Hematopoietic multipotent progenitor cell (in vitro differentiated cells): Measurements from ENCODE around the gene GRP. TPM values are rescaled to one million over a fixed set of nuclear protein-coding genes. Genes with fewer than 3 reads are reported as not detected.
"Not testable (repeated sequence)": the region's sequence is repeated elsewhere in the genome, so short reads cannot be mapped to it uniquely, and the experiment has no call there.

Source experiments
- DNase-seq, 3 donors: peaks; one replicate each; pipeline ENCODE4 v3.0.0-alpha.2; 2011 to 2015; ENCODE audit warnings: low read depth in 2 of 3, low spot score in 2 of 3
- total RNA-seq: library from RNA; depleted of rRNA; stranded (reverse); fragments of >200 nt; gene quantifications from one replicate; pipeline ENCODE4 v1.2.3, GENCODE V29; 2012

Gene GRP
- total RNA-seq, 1 donor, result not detected

GRCh38 chr18:59228351-59228750 is 8.4 kb downstream of the GRP start:
- no peak for DNase-seq

DNA sequence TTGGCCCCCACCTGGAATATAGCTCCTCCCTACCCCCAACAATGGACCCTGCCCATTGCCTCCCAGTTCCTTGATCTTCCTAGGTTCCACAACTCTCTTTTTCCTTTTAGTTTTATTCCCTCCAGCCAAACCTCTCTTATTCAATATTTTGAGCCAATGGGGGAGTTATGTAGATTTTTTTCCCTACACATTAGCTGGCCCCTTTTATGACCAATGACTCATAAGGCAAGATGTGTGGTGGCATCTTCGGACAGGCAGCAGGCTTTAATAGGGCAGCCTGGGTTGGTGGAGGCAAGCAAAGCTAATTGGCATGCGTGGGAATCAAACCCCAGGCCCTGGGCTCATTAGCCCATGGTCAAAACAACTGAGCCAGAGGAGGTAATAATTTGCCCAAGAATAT is 9.2 kb downstream of the GRP start:
- no peak for DNase-seq

- no peak for DNase-seq
Observed at GRCh38 chr18:59229701-59230443, 9.9 kb downstream of the GRP start.

DNA sequence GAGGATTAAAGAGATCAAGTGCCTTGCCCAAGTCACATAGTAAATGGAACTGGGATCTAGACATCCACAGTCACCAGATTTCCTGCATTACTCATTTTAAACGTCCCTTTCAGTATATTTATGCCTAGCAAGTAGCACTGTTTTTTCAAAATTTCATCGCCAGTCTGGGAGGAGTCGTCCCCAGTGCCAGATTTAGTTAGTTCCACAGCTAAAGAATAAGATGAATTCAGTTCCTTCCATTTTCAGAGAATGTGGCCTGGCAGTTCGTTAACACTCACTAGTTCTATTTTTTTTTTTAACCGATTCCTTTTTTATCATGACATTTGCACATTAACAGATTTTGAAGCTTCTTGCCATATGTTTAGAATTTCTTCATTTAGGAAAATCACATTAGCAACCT is 11.2 kb downstream of the GRP start:
- DNase-seq, result no peak

DNA sequence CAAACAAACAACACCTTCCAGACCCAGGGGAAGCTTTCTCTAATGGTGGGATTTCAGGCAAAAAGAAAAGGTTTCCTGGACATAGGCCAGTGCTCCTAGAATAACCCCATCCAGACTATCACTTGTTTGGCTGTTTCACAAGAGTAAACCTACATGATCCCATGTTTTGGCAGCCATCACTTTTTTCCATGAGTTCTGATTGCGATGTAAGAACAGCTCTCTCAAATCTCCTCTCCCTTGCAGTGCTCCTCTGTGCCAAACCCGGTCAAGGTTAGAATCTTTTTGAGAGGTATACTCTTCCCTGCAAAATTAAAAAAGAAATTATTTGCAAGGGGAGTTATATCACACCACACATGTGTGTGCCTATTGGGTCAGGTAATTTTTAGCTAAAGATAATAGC is 11.9 kb downstream of the GRP start:
- no peak for DNase-seq

GRCh38 chr18:59232309-59233016 is 12.5 kb downstream of the GRP start:
- DNase-seq, result no peak

DNA sequence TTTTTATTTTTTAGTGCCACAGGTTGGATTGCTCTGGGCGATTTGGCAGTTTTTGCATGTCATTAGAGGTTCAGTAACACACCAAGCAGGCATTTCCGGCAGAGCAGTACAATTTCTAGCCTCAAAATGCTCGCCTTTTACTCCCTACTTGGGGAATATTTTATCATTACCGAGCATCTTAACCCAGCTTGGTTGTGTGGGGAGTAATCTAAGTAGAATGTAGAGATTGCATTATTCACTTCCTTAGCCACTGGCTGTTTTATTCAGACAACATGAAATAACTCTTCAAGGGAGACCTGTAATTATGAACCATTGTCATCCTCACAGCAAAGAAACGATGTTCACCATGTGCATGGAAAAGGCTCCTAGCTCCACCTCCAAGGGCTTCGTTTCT is 13.1 kb downstream of the GRP start:
- no peak for DNase-seq

DNA sequence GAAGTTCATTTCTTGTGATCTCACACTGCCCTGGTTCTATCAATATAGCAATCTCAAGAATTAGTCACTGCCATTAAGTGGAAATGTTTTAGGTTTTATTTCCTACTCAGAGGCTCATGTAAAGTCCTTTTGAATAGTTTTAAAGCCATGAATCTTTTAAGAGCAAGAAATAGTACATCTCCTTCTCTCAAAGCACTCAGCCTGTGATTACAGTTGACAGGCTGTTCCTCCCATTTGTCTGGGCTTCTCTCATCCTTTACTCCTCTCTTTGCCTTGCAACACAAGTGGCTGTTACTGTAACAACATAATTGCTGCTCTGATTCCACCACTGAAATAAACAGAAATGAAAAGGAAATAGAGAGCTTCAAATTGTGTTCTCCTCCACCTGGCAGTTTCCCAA is 18.4 kb downstream of the GRP start:
- no peak for DNase-seq

- no peak for DNase-seq
Observed at GRCh38 chr18:59239642-59240041, 19.7 kb downstream of the GRP start.

DNA sequence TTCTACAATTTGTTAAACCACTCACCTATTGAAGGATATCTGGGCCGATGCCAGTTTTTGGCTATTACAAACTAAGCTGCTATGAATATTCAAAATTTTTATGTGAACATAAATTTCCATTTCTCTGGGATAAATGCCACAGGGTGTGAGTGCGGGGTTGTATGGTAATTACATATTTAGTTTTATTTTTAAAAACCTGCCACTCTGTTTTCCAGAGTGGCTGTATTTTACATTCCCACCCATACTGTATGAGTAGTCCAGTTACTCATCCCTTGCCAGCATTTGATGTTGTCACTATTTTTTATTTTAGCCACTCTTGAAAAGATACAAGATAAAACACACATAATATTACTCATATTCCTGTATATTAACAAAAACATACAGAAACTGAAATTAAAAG is 22.9 kb downstream of the GRP start:
- no peak for DNase-seq

DNA sequence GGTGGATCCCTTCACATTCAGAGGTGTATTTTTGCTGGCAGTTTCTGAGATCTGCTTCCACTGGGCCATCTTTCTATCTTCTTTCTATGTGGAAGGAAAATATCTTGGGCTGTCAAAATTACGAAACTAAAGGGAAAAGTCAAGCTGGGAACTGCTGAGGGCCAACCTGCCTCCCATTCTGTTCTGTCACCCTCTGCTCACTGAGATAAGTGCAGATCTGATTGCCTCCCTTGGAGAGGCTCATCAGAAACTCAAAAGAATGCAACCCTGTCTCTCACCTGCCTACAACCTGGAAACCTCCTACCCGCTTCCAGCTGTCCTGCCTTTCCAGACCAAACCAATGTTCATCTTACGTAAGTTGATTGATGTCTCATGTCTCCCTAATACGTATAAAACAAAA is 26.8 kb downstream of the GRP start:
- no peak for DNase-seq

- DNase-seq, result peak in 2 of 3 donors; percentile 52 to 68
Observed at GRCh38 chr18:59249199-59249774, 29.3 kb downstream of the GRP start.

- not testable (repeated sequence) for DNase-seq
Observed at GRCh38 chr18:59255491-59255890, 35.5 kb downstream of the GRP start.

- not testable (repeated sequence) for DNase-seq
Observed at GRCh38 chr18:59261842-59262241, 41.9 kb downstream of the GRP start.

GRCh38 chr18:59262243-59262642 is 42.3 kb downstream of the GRP start:
- DNase-seq, result not testable (repeated sequence)

DNA sequence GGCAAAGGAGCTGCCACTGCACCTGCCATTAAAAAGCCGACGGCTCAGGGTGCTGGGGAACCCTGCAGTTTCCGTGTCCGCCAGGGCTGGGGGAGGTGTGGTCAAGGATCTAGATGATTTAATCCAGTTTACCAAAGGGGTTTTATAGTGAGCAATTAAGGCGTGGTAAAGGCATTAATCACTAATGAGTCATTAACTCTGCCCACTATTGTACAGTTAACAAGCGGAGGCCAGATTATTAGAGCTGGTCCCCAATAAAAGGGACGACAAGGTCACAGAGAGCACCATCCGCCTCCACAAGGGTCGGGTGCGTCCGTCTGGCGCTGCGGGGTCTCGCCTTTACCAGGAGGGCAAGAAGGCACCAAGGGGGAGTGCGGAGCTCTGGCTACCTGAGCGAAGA is 43.7 kb downstream of the GRP start:
- DNase-seq, result no peak

DNA sequence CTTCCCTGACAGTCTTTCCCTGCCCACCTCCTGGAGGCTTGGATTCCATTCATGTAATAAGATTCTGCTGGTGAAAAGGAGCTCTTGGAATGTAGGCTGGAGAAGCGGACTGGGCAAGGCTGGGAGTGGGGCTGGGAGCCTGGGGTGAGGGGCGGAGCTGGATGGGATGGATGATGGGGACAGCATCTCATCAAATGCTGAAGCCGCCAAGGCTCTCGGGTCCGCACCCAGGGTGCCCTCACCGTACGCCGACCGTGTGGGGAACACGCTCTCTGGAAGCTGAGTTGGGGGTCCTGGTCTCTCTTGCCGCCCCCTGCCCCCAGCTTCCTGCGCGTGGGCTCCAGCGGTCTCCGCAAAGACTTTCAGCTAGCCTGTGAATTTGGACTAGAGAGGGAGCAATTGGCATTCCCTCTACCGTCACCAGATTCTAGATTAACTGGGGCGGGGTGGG is 44.2 kb downstream of the GRP start:
- DNase-seq, result no peak

DNA sequence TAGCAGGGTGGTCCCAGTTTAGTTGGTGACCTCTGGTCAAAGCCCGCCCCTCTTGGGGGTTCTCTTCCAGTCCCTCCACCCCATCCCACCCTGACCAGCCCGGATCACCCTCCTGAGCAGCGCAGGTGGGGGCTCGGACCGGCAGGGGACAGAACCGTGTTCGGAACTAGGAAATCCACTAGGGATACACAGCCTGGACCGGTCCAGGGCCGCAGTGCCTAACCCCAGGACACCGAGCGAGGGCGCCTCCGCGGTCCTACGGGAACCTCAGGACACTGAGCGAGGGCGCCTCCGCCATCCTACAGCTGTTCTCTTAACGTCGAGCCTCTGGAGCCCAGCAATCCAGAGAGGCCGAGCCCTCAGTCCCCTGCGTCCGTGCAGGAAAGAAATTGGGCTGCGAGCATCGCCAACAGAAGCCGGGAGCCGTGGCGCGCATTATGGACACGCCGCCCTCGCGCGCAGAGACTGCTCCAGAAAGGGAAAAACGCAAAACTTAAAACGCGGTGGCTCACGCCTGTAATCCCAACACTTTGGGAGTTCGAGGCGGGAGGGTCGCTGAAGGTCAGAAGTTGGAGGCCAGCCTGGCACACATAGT is 44.8 kb downstream of the GRP start:
- no peak for DNase-seq

DNA sequence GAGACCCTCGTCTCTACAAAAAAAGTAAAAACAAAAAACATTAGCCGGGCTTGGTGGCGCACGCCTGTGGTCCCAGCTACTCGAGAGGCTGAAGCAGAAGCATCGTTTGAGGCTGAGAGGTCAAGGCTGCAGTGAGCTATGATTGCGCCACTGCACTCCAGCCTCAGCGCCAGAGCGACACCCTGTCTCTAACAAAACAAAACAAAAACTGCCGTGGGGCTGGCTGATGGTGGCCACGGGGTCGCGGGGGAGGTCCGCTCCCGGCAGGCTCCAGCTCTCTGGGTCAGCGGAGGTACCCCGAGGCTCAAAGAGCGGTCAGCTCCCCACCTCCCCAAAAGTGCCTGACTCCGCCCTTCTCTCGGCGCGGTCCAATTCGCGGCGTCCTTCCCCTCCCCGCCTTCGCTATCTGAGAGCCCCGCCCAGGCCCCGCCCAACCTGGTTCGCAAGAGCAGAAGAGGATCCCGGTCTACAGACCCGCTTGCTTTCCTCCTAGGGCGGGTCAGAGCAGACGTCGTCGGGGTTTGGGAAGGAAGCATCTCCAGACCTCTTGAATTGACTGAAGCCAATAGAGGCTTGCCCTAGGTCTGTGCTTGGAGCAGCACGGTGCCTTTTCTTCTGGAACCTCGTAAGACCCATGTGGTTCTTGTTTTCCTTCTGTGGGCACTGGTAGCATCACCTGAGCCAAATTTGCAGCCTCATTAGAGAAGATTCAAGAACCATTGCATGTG is 45.5 kb downstream of the GRP start:
- peak in 1 of 3 donors; percentile 53 for DNase-seq

DNA sequence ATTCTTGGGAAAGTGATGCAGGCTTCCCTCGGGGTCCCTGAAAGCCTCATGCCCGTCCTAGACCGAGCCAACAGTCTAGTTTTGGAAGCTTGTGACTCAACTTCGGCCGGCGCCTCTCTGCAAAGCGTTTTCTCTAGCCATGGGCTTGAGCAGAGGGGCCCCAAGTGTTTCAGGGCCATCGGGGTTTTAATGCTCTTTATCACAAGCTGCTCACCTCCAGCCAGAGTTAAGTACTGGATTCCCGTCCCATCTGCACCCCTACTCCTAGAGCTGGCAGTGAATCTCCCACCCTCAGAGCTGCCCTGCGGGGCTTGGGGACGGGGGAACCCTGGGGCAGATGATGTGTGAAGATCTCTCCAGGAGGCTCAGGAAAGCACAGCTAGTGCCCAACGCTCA is 46.0 kb downstream of the GRP start:
- no peak for DNase-seq

DNA sequence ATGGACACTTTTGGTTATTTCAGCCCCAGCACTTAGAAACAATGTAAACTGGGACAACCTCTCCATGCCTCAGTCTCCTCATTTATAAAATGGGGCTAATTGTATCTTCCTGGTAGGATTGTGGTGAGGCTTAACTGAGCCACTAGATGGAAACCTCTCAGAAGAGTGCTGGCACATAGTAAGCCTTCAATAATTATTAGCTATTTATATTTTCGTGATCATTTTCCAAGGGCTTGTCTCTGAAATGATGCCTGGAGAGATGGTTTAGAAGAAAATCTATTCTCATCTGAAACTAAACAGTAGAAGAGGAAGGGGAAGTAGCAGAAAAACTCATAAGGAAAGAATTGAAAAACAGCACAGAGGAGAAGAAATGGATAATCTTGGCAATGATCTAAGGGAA is 46.5 kb downstream of the GRP start:
- no peak for DNase-seq
